Lower lobe of right lung (tissue), 2 donors: ENCODE measurements around the gene TBCE. TPM values are rescaled to one million over a fixed set of nuclear protein-coding genes. Genes with fewer than 3 reads are reported as not detected.

Source experiments
- ATAC-seq, 2 donors: fragments of 200-7000 bp; cut with Tn5 transposase; one replicate each; pipeline ENCODE4 v1.9.1; 2020 to 2022; ENCODE audit warnings: mild to moderate bottlenecking in 2 of 2, moderate library complexity in 2 of 2
- DNase-seq: peaks from one replicate; pipeline ENCODE4 v3.0.0-alpha.2; 2020
- H3K27ac ChIP-seq: fragments of 200-600 bp; one replicate; pipeline ENCODE4 v1.8.0; 2022
- H3K27me3 ChIP-seq: fragments of 200-600 bp; one replicate; pipeline ENCODE4 v1.8.0; 2022; ENCODE audit warnings: low read depth
- H3K36me3 ChIP-seq: fragments of 200-600 bp; one replicate; pipeline ENCODE4 v1.8.0; 2022; ENCODE audit warnings: mild to moderate bottlenecking
- H3K4me1 ChIP-seq: fragments of 200-600 bp; one replicate; pipeline ENCODE4 v1.8.0; 2022
- H3K4me3 ChIP-seq: fragments of 200-600 bp; one replicate; pipeline ENCODE4 v1.8.0; 2022; ENCODE audit warnings: mild to moderate bottlenecking
- H3K9me3 ChIP-seq: fragments of 200-600 bp; one replicate; pipeline ENCODE4 v1.8.0; 2022
- CTCF ChIP-seq: fragments of 200-600 bp; IDR thresholded peaks from one replicate; pipeline ENCODE4 v1.8.0; 2022; ENCODE audit warnings: antibody characterized with exemption, mild to moderate bottlenecking
- intact Hi-C: fragments of 100-400 bp; cut with DNase I; formaldehyde crosslinking; loops from one replicate; pipeline ENCODE4 v1.11.0; 2022
- long read RNA-seq: library from polyadenylated mRNA; unstranded; transcript quantifications from one replicate; pipeline ENCODE4 v2.0.0, GENCODE V29; 2021
- total RNA-seq: library from RNA; stranded (reverse); fragmentation: NEBNext Ultra II Directional; extraction: Animal tissue kit (Norgen Biotek cat#: 25700); gene quantifications from one replicate; pipeline ENCODE4 v1.2.1, GENCODE V29; 2021
- donor health status: DM: no; HTN: yes; CAD: no; lungs with severe emphysema.

Gene TBCE
- total RNA-seq = 25.3 TPM
- long read RNA-seq, full-length matches to known transcripts = 10 of 18 reads
- long read RNA-seq, partial matches to known transcripts = 0 of 18 reads
- long read RNA-seq, other reads (novel, unspliced or antisense) = 8 of 18 reads

- peaks cover 13% of the 10 kb centered on the region for H3K4me1 ChIP-seq
- no peaks in the 10 kb centered on the region for H3K36me3 ChIP-seq
- no peaks in the 10 kb centered on the region for H3K27me3 ChIP-seq
- H3K27ac ChIP-seq = peak within 1 kb of the TSS; percentile 85
- TF ChIP-seq CTCF = peak; percentile 12
- H3K9me3 ChIP-seq = no peaks in the 10 kb centered on the region
- peak; percentile 99 for DNase-seq
- ATAC-seq = peak; percentile 100
- peak within 1 kb of the TSS; percentile 86 for H3K4me3 ChIP-seq
- intact Hi-C loops = no loop called here
These were observed at the start of gene TBCE for GRCh38 chr1:235367000-235367908. Gene TBCE, plus strand, starts transcription at chr1:235367427. Its CDS starts 12,623 bp downstream, at chr1:235380050.

GRCh38 chr1:235319255-235319654, 48.0 kb upstream of the TBCE start:
- H3K27ac ChIP-seq = no peak overlapping the region
- peaks cover 11% of the 10 kb centered on the region for H3K36me3 ChIP-seq
- ATAC-seq = no peak
- no peaks in the 10 kb centered on the region for H3K27me3 ChIP-seq
- TF ChIP-seq CTCF = no peak
- no peak overlapping the region for H3K4me3 ChIP-seq
- peaks cover 36% of the 10 kb centered on the region for H3K4me1 ChIP-seq
- intact Hi-C loops = no loop called here
- no peak for DNase-seq
- no peaks in the 10 kb centered on the region for H3K9me3 ChIP-seq

- ATAC-seq (peak; percentile 50 to 59), DNase-seq (no peak)
- Histone ChIP-seq H3K36me3 (peaks cover 11% of the 10 kb centered on the region), H3K4me3 (no peak overlapping the region), H3K27ac (no peak overlapping the region), H3K4me1 (peaks cover 42% of the 10 kb centered on the region), H3K9me3 (no peaks in the 10 kb centered on the region), H3K27me3 (no peaks in the 10 kb centered on the region)
- intact Hi-C loops = no loop called here
- no peak for TF ChIP-seq CTCF
These were observed 46.6 kb upstream of the TBCE start for GRCh38 chr1:235320521-235321179.

- Histone ChIP-seq H3K27ac (no peak overlapping the region), H3K27me3 (no peaks in the 10 kb centered on the region), H3K4me3 (no peak overlapping the region), H3K36me3 (peaks cover 5% of the 10 kb centered on the region), H3K9me3 (no peaks in the 10 kb centered on the region), H3K4me1 (peaks cover 44% of the 10 kb centered on the region)
- no peak for TF ChIP-seq CTCF
- ATAC-seq (no peak), DNase-seq (no peak)
- intact Hi-C loops = no loop called here
These were observed 42.9 kb upstream of the TBCE start for GRCh38 chr1:235324296-235324695.

- DNase-seq (no peak), ATAC-seq (no peak)
- Histone ChIP-seq H3K27me3 (no peaks in the 10 kb centered on the region), H3K36me3 (no peaks in the 10 kb centered on the region), H3K4me3 (peak overlapping the region; percentile 93), H3K4me1 (peaks cover 51% of the 10 kb centered on the region), H3K27ac (no peak overlapping the region), H3K9me3 (no peaks in the 10 kb centered on the region)
- no peak for TF ChIP-seq CTCF
- intact Hi-C loops = no loop called here
These were observed 42.1 kb upstream of the TBCE start for GRCh38 chr1:235325139-235325538.
